ENCODE measurements around the gene PYCARD. TPM values are rescaled to one million over a fixed set of nuclear protein-coding genes. Genes with fewer than 3 reads are reported as not detected.
"Not testable (repeated sequence)": the region's sequence is repeated elsewhere in the genome, so short reads cannot be mapped to it uniquely, and the experiment has no call there.

The PYCARD gene
- total RNA-seq, 1 experiment from 2014 or later: 72.9 TPM

DNA sequence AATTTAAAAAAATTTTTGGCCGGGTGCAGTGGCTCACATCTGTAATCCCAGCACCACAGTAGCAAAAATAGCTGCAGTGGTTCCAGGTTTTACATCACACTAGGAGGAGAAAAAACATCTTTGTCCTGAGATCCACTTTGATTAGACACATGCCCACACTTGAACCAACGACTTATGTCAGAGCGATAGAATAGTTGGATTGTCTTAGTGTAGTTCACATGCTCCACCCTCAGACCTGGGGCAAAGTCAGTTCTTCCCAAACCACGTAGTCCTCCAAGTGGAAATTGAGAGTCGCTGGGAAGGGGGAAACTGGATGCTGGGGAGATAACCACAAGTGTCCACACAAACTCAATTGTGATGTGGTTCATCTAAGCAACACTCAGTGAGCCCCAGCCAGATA is 45.8 kb upstream of the PYCARD start:
- intact Hi-C loops (cut with micrococcal nuclease; ENCODE audit: unreplicated experiment): no loop called here
- TF ChIP-seq EZH2 (IDR thresholded peaks at IDR 0.05; ENCODE audit: low read depth): no peak
- TF ChIP-seq, protein P1, sequence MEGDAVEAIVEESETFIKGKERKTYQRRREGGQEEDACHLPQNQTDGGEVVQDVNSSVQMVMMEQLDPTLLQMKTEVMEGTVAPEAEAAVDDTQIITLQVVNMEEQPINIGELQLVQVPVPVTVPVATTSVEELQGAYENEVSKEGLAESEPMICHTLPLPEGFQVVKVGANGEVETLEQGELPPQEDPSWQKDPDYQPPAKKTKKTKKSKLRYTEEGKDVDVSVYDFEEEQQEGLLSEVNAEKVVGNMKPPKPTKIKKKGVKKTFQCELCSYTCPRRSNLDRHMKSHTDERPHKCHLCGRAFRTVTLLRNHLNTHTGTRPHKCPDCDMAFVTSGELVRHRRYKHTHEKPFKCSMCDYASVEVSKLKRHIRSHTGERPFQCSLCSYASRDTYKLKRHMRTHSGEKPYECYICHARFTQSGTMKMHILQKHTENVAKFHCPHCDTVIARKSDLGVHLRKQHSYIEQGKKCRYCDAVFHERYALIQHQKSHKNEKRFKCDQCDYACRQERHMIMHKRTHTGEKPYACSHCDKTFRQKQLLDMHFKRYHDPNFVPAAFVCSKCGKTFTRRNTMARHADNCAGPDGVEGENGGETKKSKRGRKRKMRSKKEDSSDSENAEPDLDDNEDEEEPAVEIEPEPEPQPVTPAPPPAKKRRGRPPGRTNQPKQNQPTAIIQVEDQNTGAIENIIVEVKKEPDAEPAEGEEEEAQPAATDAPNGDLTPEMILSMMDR (conservative IDR thresholded peaks at IDR 0.05): no peak
- ChIA-PET CTCF (no interaction called here), POLR2A (ENCODE audit: unreplicated experiment) (no interaction called here)
- Histone ChIP-seq H3K27ac (no peak overlapping the region), H3K9me2 (ENCODE audit: insufficient read depth) (no peaks in the 10 kb centered on the region), H3F3A (ENCODE audit: insufficient read depth, low read depth) (no peaks in the 10 kb centered on the region; the same call in 1 of the 2 replicates), H3K79me2 (ENCODE audit: low read depth) (no peaks in the 10 kb centered on the region), H3K27me3 (ENCODE audit: insufficient read depth, low read depth) (no peaks in the 10 kb centered on the region), H2AFZ (no peak overlapping the region), H3K4me2 (no peak overlapping the region), H3K4me1 (replicated peaks; ENCODE audit: insufficient read depth) (0 out of 2 replicates have a peak, but pooled peaks cover 3% of the 10 kb centered on the region), H3K9me3 (ENCODE audit: insufficient read depth, low read depth) (no peaks in the 10 kb centered on the region), H4K20me1 (ENCODE audit: insufficient read depth) (no peaks in the 10 kb centered on the region), H3K36me3 (ENCODE audit: low read depth) (no peaks in the 10 kb centered on the region), H3K4me3 (no peak overlapping the region)
- BruUV-seq (replicated peaks): no TSS peak
- no peak for DNase-seq

DNA sequence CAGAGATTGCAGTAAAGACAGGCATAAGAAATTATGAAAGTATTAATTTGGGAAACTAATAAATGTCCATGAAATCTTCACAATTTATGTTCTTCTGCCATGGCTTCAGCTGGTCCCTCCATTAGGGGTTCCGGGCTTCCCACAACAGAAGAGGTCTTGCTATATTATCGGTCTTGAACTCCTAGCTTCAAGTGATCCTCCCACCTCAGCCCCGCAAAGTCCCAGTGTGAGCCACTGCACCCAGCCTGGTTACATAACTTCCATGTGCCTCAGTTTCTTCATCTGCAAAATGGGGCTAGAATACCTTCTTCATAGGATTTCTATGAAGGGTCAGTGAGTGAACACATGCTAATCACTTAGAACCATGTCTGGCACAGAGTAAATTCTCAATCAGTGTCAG is 43.7 kb upstream of the PYCARD start:
- no peaks in the 10 kb centered on the region for H3K9me2 ChIP-seq (ENCODE audit: insufficient read depth)
- intact Hi-C loops (cut with micrococcal nuclease; ENCODE audit: unreplicated experiment): no loop called here
- peaks cover 17% of the 10 kb centered on the region for H3F3A ChIP-seq (ENCODE audit: insufficient read depth, low read depth)
- H3K9me3 ChIP-seq (ENCODE audit: insufficient read depth, low read depth): no peaks in the 10 kb centered on the region
- CTCF ChIA-PET: no interaction called here
- no peaks in the 10 kb centered on the region for H3K36me3 ChIP-seq (ENCODE audit: low read depth)
- H3K79me2 ChIP-seq (ENCODE audit: low read depth): no peaks in the 10 kb centered on the region
- H3K27me3 ChIP-seq (ENCODE audit: insufficient read depth, low read depth): no peaks in the 10 kb centered on the region
- H3K27ac ChIP-seq: no peak overlapping the region
- H2AFZ ChIP-seq: no peak overlapping the region
- no peaks in the 10 kb centered on the region for H4K20me1 ChIP-seq (ENCODE audit: insufficient read depth)
- H3K4me3 ChIP-seq: no peak overlapping the region
- H3K4me1 ChIP-seq (replicated peaks; ENCODE audit: insufficient read depth): peaks cover 15% of the 10 kb centered on the region
- TF ChIP-seq EZH2 (IDR thresholded peaks at IDR 0.05; ENCODE audit: low read depth): no peak
- TF ChIP-seq, protein P1 (conservative IDR thresholded peaks at IDR 0.05): no peak
- no TSS peak for BruUV-seq (replicated peaks)
- no peak overlapping the region for H3K4me2 ChIP-seq
- POLR2A ChIA-PET (ENCODE audit: unreplicated experiment): no interaction called here
- DNase-seq: no peak

DNA sequence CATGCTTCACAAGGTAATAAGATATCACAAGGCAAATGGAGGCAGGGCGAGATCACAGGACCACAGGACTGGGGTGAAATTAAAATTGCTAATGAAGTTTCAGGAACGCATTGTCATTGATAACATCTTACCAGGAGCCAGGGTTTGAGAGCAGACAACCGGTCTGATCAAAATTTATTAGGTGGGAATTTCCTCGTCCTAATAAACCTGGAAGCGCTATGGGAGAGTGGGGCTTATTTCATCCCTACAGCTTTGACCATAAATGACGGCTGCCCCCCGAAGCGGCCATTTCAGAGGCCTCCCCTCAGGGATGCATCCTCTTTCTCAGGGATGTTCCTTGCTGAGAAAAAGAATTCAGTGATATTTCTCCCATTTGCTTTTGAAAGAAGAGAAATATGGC is 43.0 kb upstream of the PYCARD start:
- CTCF ChIA-PET; H3K9me3 ChIP-seq (ENCODE audit: insufficient read depth, low read depth): not testable (repeated sequence)

More for the DNA sequence above, 43.0 kb upstream of the PYCARD start:
- H3K4me3 ChIP-seq; intact Hi-C loops (cut with micrococcal nuclease; ENCODE audit: unreplicated experiment); H3K9me2 ChIP-seq (ENCODE audit: insufficient read depth); BruUV-seq (replicated peaks); H2AFZ ChIP-seq; H3K27me3 ChIP-seq (ENCODE audit: insufficient read depth, low read depth); POLR2A ChIA-PET (ENCODE audit: unreplicated experiment); DNase-seq; H3K79me2 ChIP-seq (ENCODE audit: low read depth); H3K27ac ChIP-seq; H3K36me3 ChIP-seq (ENCODE audit: low read depth); H4K20me1 ChIP-seq (ENCODE audit: insufficient read depth); H3K4me2 ChIP-seq: not testable (repeated sequence)
- H3K4me1 ChIP-seq (replicated peaks; ENCODE audit: insufficient read depth): peaks cover 15% of the 10 kb centered on the region
- H3F3A ChIP-seq (ENCODE audit: insufficient read depth, low read depth): peaks cover 18% of the 10 kb centered on the region
